Measurements from ENCODE around the gene ITIH1.
"Not testable (repeated sequence)": the region's sequence is repeated elsewhere in the genome, so short reads cannot be mapped to it uniquely, and the experiment has no call there.

The ITIH1 gene, protein sequence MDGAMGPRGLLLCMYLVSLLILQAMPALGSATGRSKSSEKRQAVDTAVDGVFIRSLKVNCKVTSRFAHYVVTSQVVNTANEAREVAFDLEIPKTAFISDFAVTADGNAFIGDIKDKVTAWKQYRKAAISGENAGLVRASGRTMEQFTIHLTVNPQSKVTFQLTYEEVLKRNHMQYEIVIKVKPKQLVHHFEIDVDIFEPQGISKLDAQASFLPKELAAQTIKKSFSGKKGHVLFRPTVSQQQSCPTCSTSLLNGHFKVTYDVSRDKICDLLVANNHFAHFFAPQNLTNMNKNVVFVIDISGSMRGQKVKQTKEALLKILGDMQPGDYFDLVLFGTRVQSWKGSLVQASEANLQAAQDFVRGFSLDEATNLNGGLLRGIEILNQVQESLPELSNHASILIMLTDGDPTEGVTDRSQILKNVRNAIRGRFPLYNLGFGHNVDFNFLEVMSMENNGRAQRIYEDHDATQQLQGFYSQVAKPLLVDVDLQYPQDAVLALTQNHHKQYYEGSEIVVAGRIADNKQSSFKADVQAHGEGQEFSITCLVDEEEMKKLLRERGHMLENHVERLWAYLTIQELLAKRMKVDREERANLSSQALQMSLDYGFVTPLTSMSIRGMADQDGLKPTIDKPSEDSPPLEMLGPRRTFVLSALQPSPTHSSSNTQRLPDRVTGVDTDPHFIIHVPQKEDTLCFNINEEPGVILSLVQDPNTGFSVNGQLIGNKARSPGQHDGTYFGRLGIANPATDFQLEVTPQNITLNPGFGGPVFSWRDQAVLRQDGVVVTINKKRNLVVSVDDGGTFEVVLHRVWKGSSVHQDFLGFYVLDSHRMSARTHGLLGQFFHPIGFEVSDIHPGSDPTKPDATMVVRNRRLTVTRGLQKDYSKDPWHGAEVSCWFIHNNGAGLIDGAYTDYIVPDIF

GRCh38 chr3:52777127-52777958 is at the start of gene ITIH1:
ITIH1 (plus strand) TSS chr3:52777599; CDS start chr3:52777616, 17 bp downstream.
- Mint-ChIP-seq H3K27me3 (ENCODE audit: low read depth) (peaks cover 9% of the 10 kb centered on the region), H3K9me3 (no peaks in the 10 kb centered on the region), H3K4me3 (no peak within 1 kb of the TSS), H3K27ac (no peak within 1 kb of the TSS), H3K4me1 (no peaks in the 10 kb centered on the region), H3K36me3 (ENCODE audit: low read depth) (no peaks in the 10 kb centered on the region)
- TF ChIP-seq CTCF (IDR thresholded peaks at IDR 0.05; ENCODE audit: unreplicated experiment in 3 of 3): no peak

- H3K4me1 Mint-ChIP-seq; H3K27ac Mint-ChIP-seq; H3K4me3 Mint-ChIP-seq; H3K27me3 Mint-ChIP-seq (ENCODE audit: low read depth): not testable (repeated sequence)
- Mint-ChIP-seq H3K36me3 (ENCODE audit: low read depth) (peaks cover 85% of the 10 kb centered on the region), H3K9me3 (peaks cover 23% of the 10 kb centered on the region)
These were observed 48.6 kb upstream of the ITIH1 start for GRCh38 chr3:52728753-52729152.

- no peak overlapping the region for H3K27ac Mint-ChIP-seq
- TF ChIP-seq CTCF (IDR thresholded peaks at IDR 0.05; ENCODE audit: unreplicated experiment in 3 of 3): no peak
- H3K9me3 Mint-ChIP-seq: peaks cover 23% of the 10 kb centered on the region
- no peak overlapping the region for H3K4me3 Mint-ChIP-seq
- H3K36me3 Mint-ChIP-seq (ENCODE audit: low read depth): peaks cover 94% of the 10 kb centered on the region
- no peaks in the 10 kb centered on the region for H3K27me3 Mint-ChIP-seq (ENCODE audit: low read depth)
- no peaks in the 10 kb centered on the region for H3K4me1 Mint-ChIP-seq
These were observed 46.7 kb upstream of the ITIH1 start for GRCh38 chr3:52730681-52731080.

DNA sequence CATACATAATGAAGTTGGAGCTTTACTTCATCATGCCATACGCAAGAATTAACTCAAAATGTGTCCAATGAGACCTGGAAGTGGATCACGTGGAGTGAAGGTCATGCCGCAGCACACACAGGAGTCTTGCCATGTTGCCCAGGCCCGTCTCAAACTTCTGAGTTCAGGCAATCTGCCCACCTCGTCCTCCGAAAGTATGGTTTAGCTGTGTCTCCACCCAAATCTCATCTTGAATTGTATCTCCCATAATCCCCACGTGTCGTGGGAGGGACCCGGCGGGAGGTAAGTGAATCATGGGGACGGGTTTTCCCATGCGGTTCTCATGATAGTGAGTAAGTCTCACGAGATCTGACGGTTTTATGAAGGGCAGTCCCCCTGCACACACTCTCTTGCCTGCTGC is 45.8 kb upstream of the ITIH1 start:
- H3K4me3 Mint-ChIP-seq: no peak overlapping the region
- H3K27me3 Mint-ChIP-seq (ENCODE audit: low read depth): no peaks in the 10 kb centered on the region
- H3K36me3 Mint-ChIP-seq (ENCODE audit: low read depth): peaks cover 94% of the 10 kb centered on the region
- H3K4me1 Mint-ChIP-seq: no peaks in the 10 kb centered on the region
- H3K27ac Mint-ChIP-seq: no peak overlapping the region
- H3K9me3 Mint-ChIP-seq: peaks cover 19% of the 10 kb centered on the region
- no peak for TF ChIP-seq CTCF (IDR thresholded peaks at IDR 0.05; ENCODE audit: unreplicated experiment in 3 of 3)

DNA sequence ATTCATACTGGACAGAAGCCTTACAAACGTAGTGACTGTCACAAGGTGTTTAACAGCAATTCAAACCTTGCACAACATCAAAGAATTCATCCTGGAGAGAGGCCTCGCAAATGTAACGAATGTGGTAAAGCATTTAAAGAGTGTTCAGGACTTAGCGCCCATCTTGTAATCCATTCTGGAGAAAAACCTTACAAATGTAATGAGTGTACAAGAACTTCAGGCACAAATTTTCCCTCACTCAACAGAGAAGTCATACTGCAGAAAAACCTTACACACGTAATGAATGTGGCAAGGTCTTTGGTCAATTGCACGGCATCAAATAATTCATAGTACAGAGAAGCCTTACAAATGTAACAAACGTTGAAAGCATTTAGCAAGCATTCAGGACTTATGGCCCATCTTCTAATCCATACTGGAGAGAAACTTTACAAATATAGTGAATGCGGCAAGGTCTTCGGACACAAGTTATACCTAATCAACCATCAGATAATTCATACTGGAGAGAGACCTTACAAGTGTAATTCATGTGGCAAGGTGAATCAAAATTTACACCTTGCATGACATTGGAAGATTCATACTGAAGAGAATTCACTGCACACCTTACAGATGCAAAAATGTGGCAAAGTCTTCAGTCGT is 44.0 kb upstream of the ITIH1 start:
- H3K36me3 Mint-ChIP-seq (ENCODE audit: low read depth): peaks cover 93% of the 10 kb centered on the region
- no peak for TF ChIP-seq CTCF (IDR thresholded peaks at IDR 0.05; ENCODE audit: unreplicated experiment in 3 of 3)
- H3K4me3 Mint-ChIP-seq: no peak overlapping the region
- H3K27ac Mint-ChIP-seq: no peak overlapping the region
- peaks cover 15% of the 10 kb centered on the region for H3K9me3 Mint-ChIP-seq
- H3K4me1 Mint-ChIP-seq: no peaks in the 10 kb centered on the region
- no peaks in the 10 kb centered on the region for H3K27me3 Mint-ChIP-seq (ENCODE audit: low read depth)

Data from nephron (organoid).